ENCODE results near the gene PCDHGB4.
"Not testable (repeated sequence)": the region's sequence is repeated elsewhere in the genome, so short reads cannot be mapped to it uniquely, and the experiment has no call there.

PCDHGB4 gene

GRCh38 chr5:141384471-141385267 is 2.8 kb upstream of the PCDHGB4 start:
- peaks cover 9% of the 10 kb centered on the region for H3K9me3 ChIP-seq (ENCODE audit: control insufficient read depth, low read length)
- H3K27me3 ChIP-seq (replicated peaks; ENCODE audit: control insufficient read depth, insufficient read depth, low read length, poor library complexity, severe bottlenecking): peaks cover 8% of the 10 kb centered on the region
- H3K4me3 ChIP-seq (ENCODE audit: insufficient read depth, low read depth, low read length, poor library complexity, severe bottlenecking): no peak overlapping the region
- H3K36me3 ChIP-seq (ENCODE audit: control insufficient read depth, insufficient read depth, low read length): no peaks in the 10 kb centered on the region
- no peaks in the 10 kb centered on the region for H3K4me1 ChIP-seq (ENCODE audit: control insufficient read depth, insufficient read depth, low read length, poor library complexity, severe bottlenecking)
- DNase-seq: no peak
- H3K27ac ChIP-seq (ENCODE audit: insufficient read depth, low read length, poor library complexity, severe bottlenecking): no peak overlapping the region

GRCh38 chr5:141388661-141389060 is 1.2 kb downstream of the PCDHGB4 start:
- DNase-seq: no peak
- Histone ChIP-seq H3K4me3 (ENCODE audit: insufficient read depth, low read depth, low read length, poor library complexity, severe bottlenecking) (no peak overlapping the region), H3K36me3 (ENCODE audit: control insufficient read depth, insufficient read depth, low read length) (no peaks in the 10 kb centered on the region), H3K4me1 (ENCODE audit: control insufficient read depth, insufficient read depth, low read length, poor library complexity, severe bottlenecking) (no peaks in the 10 kb centered on the region), H3K27ac (ENCODE audit: insufficient read depth, low read length, poor library complexity, severe bottlenecking) (no peak overlapping the region), H3K9me3 (ENCODE audit: control insufficient read depth, low read length) (peaks cover 9% of the 10 kb centered on the region), H3K27me3 (replicated peaks; ENCODE audit: control insufficient read depth, insufficient read depth, low read length, poor library complexity, severe bottlenecking) (peaks cover 8% of the 10 kb centered on the region)

- peaks cover 8% of the 10 kb centered on the region for H3K27me3 ChIP-seq (replicated peaks; ENCODE audit: control insufficient read depth, insufficient read depth, low read length, poor library complexity, severe bottlenecking)
- H3K36me3 ChIP-seq (ENCODE audit: control insufficient read depth, insufficient read depth, low read length): no peaks in the 10 kb centered on the region
- H3K9me3 ChIP-seq (ENCODE audit: control insufficient read depth, low read length): peaks cover 9% of the 10 kb centered on the region
- no peaks in the 10 kb centered on the region for H3K4me1 ChIP-seq (ENCODE audit: control insufficient read depth, insufficient read depth, low read length, poor library complexity, severe bottlenecking)
- no peak for DNase-seq
- H3K4me3 ChIP-seq (ENCODE audit: insufficient read depth, low read depth, low read length, poor library complexity, severe bottlenecking): no peak overlapping the region
- no peak overlapping the region for H3K27ac ChIP-seq (ENCODE audit: insufficient read depth, low read length, poor library complexity, severe bottlenecking)
Observed at GRCh38 chr5:141389153-141390042, 1.9 kb downstream of the PCDHGB4 start.

GRCh38 chr5:141392429-141393198 is 5.1 kb downstream of the PCDHGB4 start, which contains the start of gene PCDHGA8:
Gene PCDHGA8, plus strand, starts transcription at chr5:141392633. Its CDS starts 181 bp downstream, at chr5:141392814.
- no peak for DNase-seq
- Histone ChIP-seq H3K4me1 (ENCODE audit: control insufficient read depth, insufficient read depth, low read length, poor library complexity, severe bottlenecking) (no peaks in the 10 kb centered on the region), H3K27ac (ENCODE audit: insufficient read depth, low read length, poor library complexity, severe bottlenecking) (no peak within 1 kb of the TSS), H3K4me3 (ENCODE audit: insufficient read depth, low read depth, low read length, poor library complexity, severe bottlenecking) (no peak within 1 kb of the TSS), H3K27me3 (replicated peaks; ENCODE audit: control insufficient read depth, insufficient read depth, low read length, poor library complexity, severe bottlenecking) (peaks cover 6% of the 10 kb centered on the region), H3K36me3 (ENCODE audit: control insufficient read depth, insufficient read depth, low read length) (no peaks in the 10 kb centered on the region), H3K9me3 (ENCODE audit: control insufficient read depth, low read length) (peaks cover 9% of the 10 kb centered on the region)

GRCh38 chr5:141393267-141393666 is 5.8 kb downstream of the PCDHGB4 start:
- Histone ChIP-seq H3K9me3 (ENCODE audit: control insufficient read depth, low read length) (peaks cover 9% of the 10 kb centered on the region), H3K36me3 (ENCODE audit: control insufficient read depth, insufficient read depth, low read length) (no peaks in the 10 kb centered on the region)

GRCh38 chr5:141394401-141395187 is 7.1 kb downstream of the PCDHGB4 start:
- not testable (repeated sequence) for H3K9me3 ChIP-seq (ENCODE audit: control insufficient read depth, low read length); H3K4me1 ChIP-seq (ENCODE audit: control insufficient read depth, insufficient read depth, low read length, poor library complexity, severe bottlenecking); H3K36me3 ChIP-seq (ENCODE audit: control insufficient read depth, insufficient read depth, low read length); DNase-seq; H3K4me3 ChIP-seq (ENCODE audit: insufficient read depth, low read depth, low read length, poor library complexity, severe bottlenecking); H3K27ac ChIP-seq (ENCODE audit: insufficient read depth, low read length, poor library complexity, severe bottlenecking)
- peaks cover 13% of the 10 kb centered on the region for H3K27me3 ChIP-seq (replicated peaks; ENCODE audit: control insufficient read depth, insufficient read depth, low read length, poor library complexity, severe bottlenecking)

More at GRCh38 chr5:141393267-141393666, 5.8 kb downstream of the PCDHGB4 start:
- Histone ChIP-seq H3K27ac (ENCODE audit: insufficient read depth, low read length, poor library complexity, severe bottlenecking) (no peak overlapping the region), H3K4me1 (ENCODE audit: control insufficient read depth, insufficient read depth, low read length, poor library complexity, severe bottlenecking) (no peaks in the 10 kb centered on the region), H3K4me3 (ENCODE audit: insufficient read depth, low read depth, low read length, poor library complexity, severe bottlenecking) (no peak overlapping the region), H3K27me3 (replicated peaks; ENCODE audit: control insufficient read depth, insufficient read depth, low read length, poor library complexity, severe bottlenecking) (peaks cover 6% of the 10 kb centered on the region)
- no peak for DNase-seq

- DNase-seq; H3K36me3 ChIP-seq (ENCODE audit: control insufficient read depth, insufficient read depth, low read length); H3K4me1 ChIP-seq (ENCODE audit: control insufficient read depth, insufficient read depth, low read length, poor library complexity, severe bottlenecking); H3K4me3 ChIP-seq (ENCODE audit: insufficient read depth, low read depth, low read length, poor library complexity, severe bottlenecking); H3K27ac ChIP-seq (ENCODE audit: insufficient read depth, low read length, poor library complexity, severe bottlenecking); H3K9me3 ChIP-seq (ENCODE audit: control insufficient read depth, low read length): not testable (repeated sequence)
- peaks cover 16% of the 10 kb centered on the region for H3K27me3 ChIP-seq (replicated peaks; ENCODE audit: control insufficient read depth, insufficient read depth, low read length, poor library complexity, severe bottlenecking)
Observed at GRCh38 chr5:141397756-141398551, 10.5 kb downstream of the PCDHGB4 start, which contains the start of gene PCDHGB5. Gene PCDHGB5, plus strand, starts transcription at chr5:141397947. Its CDS starts 181 bp downstream, at chr5:141398128.

- Histone ChIP-seq H3K27ac (ENCODE audit: insufficient read depth, low read length, poor library complexity, severe bottlenecking) (no peak overlapping the region), H3K9me3 (ENCODE audit: control insufficient read depth, low read length) (peaks cover 4% of the 10 kb centered on the region), H3K4me1 (ENCODE audit: control insufficient read depth, insufficient read depth, low read length, poor library complexity, severe bottlenecking) (no peaks in the 10 kb centered on the region), H3K36me3 (ENCODE audit: control insufficient read depth, insufficient read depth, low read length) (no peaks in the 10 kb centered on the region), H3K27me3 (replicated peaks; ENCODE audit: control insufficient read depth, insufficient read depth, low read length, poor library complexity, severe bottlenecking) (peaks cover 16% of the 10 kb centered on the region), H3K4me3 (ENCODE audit: insufficient read depth, low read depth, low read length, poor library complexity, severe bottlenecking) (no peak overlapping the region)
- DNase-seq: no peak
Observed at GRCh38 chr5:141398608-141399007, 11.1 kb downstream of the PCDHGB4 start.
